ENCODE data around the gene PRAMEF20.

Gene PRAMEF20

GRCh38 chr1:13443335-13443979 is 33.2 kb downstream of the PRAMEF20 start:
- FAIRE-seq (no peak), DNase-seq (ENCODE audit: insufficient read length, low spot score) (no peak)
- TF ChIP-seq POLR2A (IDR thresholded peaks at IDR 0.05; ENCODE audit: low read depth, low read length): no peak

DNA sequence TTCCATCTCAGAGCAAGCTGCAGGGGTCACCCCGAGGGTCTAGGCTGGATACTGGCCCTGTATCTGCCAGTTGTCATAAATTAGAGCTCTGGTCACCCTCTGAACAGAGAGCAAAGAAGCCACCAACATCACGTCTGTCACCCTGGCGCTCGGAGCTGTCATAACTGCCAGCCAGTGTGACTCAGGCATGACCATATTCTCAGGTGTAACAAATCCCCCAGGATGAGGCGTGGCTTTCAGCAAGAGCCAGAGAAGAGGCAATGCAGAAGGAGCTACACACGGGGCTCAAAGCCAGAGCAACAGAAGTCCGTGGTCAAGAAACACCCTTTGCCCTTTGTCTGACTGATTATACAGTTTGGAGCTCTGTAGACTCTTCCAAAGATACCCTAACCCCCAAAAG is 40.0 kb downstream of the PRAMEF20 start:
- DNase-seq (ENCODE audit: insufficient read length, low spot score) (no peak), FAIRE-seq (no peak)
- no peak for TF ChIP-seq POLR2A (IDR thresholded peaks at IDR 0.05; ENCODE audit: low read depth, low read length)

DNA sequence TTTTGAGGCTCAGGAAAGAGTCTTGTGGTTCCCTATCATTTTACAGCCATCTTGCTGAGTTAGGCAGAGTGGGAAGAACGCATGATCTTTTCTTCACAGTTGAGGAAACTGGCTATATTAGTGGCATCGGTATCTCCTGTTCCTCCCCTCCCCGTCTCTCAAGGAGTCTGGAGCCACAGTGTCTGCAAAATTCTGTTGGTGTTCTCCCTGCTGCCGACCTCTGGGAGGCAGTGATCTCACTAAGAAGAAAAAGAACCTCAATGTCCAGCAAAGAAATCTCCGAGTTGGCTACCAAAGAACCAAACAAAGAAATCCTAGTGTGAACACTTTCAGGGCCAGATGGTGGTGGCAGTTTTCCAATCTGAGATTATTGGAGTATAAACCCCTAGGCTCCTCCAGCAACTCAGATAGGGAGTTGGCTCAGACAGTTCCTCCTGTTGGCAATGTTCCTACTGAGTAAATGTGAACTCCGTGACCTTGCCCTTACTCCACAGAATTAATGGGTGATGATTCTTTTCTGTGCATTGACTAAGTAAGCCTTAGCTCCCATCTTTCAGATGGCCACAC is 41.2 kb downstream of the PRAMEF20 start:
- FAIRE-seq (no peak), DNase-seq (ENCODE audit: insufficient read length, low spot score) (no peak)
- TF ChIP-seq POLR2A (IDR thresholded peaks at IDR 0.05; ENCODE audit: low read depth, low read length): no peak

DNA sequence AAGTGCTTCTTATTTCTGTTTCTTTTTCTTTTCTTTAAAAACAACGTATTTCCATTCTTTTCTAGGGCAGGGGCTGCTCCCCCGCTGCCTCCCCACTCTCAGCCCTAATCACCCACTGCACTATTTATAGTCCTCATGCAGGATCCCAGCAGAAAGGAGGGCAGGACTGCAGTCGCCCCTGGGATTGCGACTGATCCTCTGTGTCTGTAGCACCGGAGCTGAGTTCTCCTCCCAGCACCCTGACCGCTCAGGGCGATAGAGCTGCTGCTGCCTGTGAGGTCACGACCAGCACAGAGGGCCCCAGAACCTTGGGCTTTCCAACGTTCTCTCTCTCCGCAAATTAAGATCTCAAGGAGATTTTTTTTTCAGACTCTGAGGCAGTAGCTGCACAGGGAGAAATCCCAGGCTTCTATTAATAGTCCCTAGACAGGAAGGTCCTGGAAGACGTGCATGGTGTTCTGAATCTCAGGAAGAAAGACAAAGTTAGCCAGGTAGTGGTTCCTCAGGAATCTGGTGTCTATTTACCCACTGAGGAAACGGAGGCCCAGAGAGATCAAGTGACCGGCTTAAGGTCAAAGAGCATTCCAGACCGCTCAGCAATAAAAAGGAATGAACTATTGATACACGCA is 46.8 kb downstream of the PRAMEF20 start:
- FAIRE-seq (no peak), DNase-seq (ENCODE audit: insufficient read length, low spot score) (no peak)
- no peak for TF ChIP-seq POLR2A (IDR thresholded peaks at IDR 0.05; ENCODE audit: low read depth, low read length)

DNA sequence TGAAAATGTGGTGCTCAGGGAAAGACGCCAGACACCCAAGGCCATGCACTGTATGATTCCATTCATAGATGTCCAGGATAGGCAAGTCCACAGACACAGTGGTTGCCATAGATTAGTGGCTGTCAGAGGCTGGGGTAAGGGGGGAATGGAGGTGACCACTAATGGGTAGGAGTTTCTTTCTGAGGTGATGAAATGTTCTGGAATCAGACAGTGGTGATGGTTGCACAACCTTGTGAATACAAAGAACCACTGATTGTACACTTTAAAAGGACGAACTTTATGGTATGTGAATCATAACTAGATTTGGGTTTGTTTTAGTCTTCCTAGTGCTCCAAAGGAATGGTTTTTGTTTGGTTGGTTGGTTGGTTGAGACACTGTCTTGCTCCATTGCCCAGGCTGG is 51.7 kb downstream of the PRAMEF20 start:
- TF ChIP-seq POLR2A (IDR thresholded peaks at IDR 0.05; ENCODE audit: low read depth, low read length): no peak
- FAIRE-seq: no peak
- no peak for DNase-seq (ENCODE audit: insufficient read length, low spot score)

DNA sequence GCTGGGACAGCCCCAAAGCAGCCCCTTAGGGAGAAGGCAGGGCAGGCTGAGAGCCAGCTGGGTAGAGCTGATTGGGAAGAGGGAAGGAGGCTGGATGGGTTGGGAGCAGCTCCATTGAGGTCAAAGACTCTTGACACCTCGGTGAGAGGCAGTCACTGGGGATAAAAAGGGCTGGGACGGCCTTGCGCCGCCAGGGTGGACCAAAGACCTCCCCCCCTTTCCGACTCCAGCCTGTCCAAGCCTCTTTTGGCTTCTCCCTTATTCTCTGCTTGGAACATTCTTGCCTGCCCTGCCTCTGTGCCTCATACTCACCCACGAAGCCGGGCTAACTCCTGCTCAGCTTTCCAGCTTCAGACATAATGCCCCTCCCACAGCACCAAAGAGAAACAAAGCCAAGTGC is 52.4 kb downstream of the PRAMEF20 start:
- DNase-seq (ENCODE audit: insufficient read length, low spot score): no peak
- TF ChIP-seq POLR2A (IDR thresholded peaks at IDR 0.05; ENCODE audit: low read depth, low read length): no peak
- no peak for FAIRE-seq

DNA sequence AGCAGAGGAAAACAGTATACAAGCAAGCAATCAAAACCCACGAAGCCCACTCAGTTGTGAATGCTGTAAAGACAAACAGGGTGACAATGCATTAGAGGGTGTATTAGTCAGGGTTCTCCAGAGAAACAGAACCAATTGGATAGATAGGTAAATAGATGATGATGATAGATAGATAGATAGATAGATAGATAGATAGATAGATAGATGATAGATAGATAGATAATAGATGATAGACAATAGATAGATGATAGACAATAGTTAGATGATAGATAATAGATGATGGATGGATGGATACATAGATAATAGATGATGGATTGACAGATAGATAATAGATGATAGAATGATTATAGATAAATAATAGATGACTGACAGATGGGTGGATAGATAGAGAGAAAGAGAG is 55.3 kb downstream of the PRAMEF20 start:
- DNase-seq (ENCODE audit: insufficient read length, low spot score): no peak
- no peak for FAIRE-seq
- no peak for TF ChIP-seq POLR2A (IDR thresholded peaks at IDR 0.05; ENCODE audit: low read depth, low read length)

- no peak for FAIRE-seq
- no peak for TF ChIP-seq POLR2A (IDR thresholded peaks at IDR 0.05; ENCODE audit: low read depth, low read length)
- DNase-seq (ENCODE audit: insufficient read length, low spot score): no peak
Observed at GRCh38 chr1:13469343-13469742, 59.1 kb downstream of the PRAMEF20 start.

Data from H54 (cell line).